RWPE1 (cell line): ENCODE results near the gene SV2C.

Experiments used
- CTCF ChIA-PET: fragments of 350-600 bp; sonication (Branson Sonifier 250); formaldehyde crosslinking; extraction: SDS; loops from one replicate; lab custom pipeline; 2021; lab: Yijun Ruan, JAX
- POLR2A ChIA-PET: fragments of 400-600 bp; formaldehyde crosslinking; extraction: SDS; loops from one replicate; lab custom pipeline; 2020; ENCODE audit warnings: antibody characterized with exemption; ENCODE audit not compliant: low non-redundant PET; lab: Yijun Ruan, JAX
- DNase-seq: peaks from one replicate; pipeline ENCODE4 v3.0.0; 2012; ENCODE audit warnings: low spot score
- H3K27ac ChIP-seq: fragments of 450-650 bp; 2 replicates; pipeline ENCODE4 v1.5.1; 2017
- CTCF ChIP-seq: fragments of 450-650 bp; conservative IDR thresholded peaks from 2 replicates; pipeline ENCODE4 v1.5.1; 2017; ENCODE audit warnings: low read depth, mild to moderate bottlenecking

The SV2C gene

GRCh38 chr5:76326577-76327302 lies 243.6 kb downstream of the SV2C start:
- ChIA-PET POLR2A (interaction anchor here (0.5 kb wide), 1 partner anchor 16 kb away, joined by 6 read pairs; no protein-coding TSS in a partner anchor), CTCF (interaction anchor here (0.7 kb wide), 3 partner anchors 27 to 461 kb away, joined by 4 read pairs; no protein-coding TSS in a partner anchor)
- TF ChIP-seq CTCF = no peak
- no peak overlapping the region for H3K27ac ChIP-seq
- no peak for DNase-seq

- POLR2A ChIA-PET = no interaction called here
- no peak for TF ChIP-seq CTCF
- CTCF ChIA-PET = no interaction called here
- no peak overlapping the region for H3K27ac ChIP-seq
- no peak for DNase-seq
These were observed 246.2 kb downstream of the SV2C start for GRCh38 chr5:76329346-76329745.

- no peak for DNase-seq
- POLR2A ChIA-PET = no interaction called here
- no peak overlapping the region for H3K27ac ChIP-seq
- TF ChIP-seq CTCF = no peak
- CTCF ChIA-PET = interaction anchor here (0.6 kb wide), 1 partner anchor 296 kb away, joined by 3 read pairs; no protein-coding TSS in a partner anchor
These were observed 247.9 kb downstream of the SV2C start for GRCh38 chr5:76331126-76331525.

GRCh38 chr5:76332102-76332501 lies 248.9 kb downstream of the SV2C start:
- ChIA-PET CTCF (interaction anchor here (0.7 kb wide), 1 partner anchor 136 kb away, joined by 4 read pairs; no protein-coding TSS in a partner anchor), POLR2A (no interaction called here)
- no peak overlapping the region for H3K27ac ChIP-seq
- TF ChIP-seq CTCF = no peak
- DNase-seq = no peak

- no peak for TF ChIP-seq CTCF
- ChIA-PET POLR2A (no interaction called here), CTCF (interaction anchor here (0.7 kb wide), 1 partner anchor 137 kb away, joined by 4 read pairs; no protein-coding TSS in a partner anchor)
- no peak overlapping the region for H3K27ac ChIP-seq
- no peak for DNase-seq
These were observed 249.5 kb downstream of the SV2C start for GRCh38 chr5:76332611-76333205.

DNA sequence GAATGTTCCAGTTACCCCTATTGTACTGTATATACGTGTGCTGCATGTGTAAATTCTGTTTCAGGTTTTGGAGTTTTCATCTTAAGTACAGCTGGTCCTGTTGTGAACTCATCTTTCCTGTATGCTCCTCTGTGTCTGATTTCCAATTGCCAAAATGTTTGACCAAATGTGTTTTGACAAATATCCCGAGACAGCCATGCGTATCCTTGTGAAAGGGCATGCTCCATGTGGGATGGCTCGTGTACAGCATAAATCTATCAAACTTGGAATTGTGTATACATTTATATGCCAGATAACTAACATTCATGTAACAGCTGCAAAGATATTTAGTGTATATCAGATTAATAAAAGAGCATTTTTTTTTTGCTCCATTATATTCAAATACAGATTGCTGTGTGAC lies 250.4 kb downstream of the SV2C start:
- DNase-seq = no peak
- no peak for TF ChIP-seq CTCF
- ChIA-PET POLR2A (no interaction called here), CTCF (no interaction called here)
- no peak overlapping the region for H3K27ac ChIP-seq
